Kidney (tissue), 14 donors: ENCODE data around the gene DGKI. TPM values are rescaled to one million over a fixed set of nuclear protein-coding genes. Genes with fewer than 3 reads are reported as not detected.

Experiments used
- DNase-seq, 5 donors: peaks; one replicate each; pipeline ENCODE4 v3.0.0-alpha.2; 2013 to 2020
- FAIRE-seq: peaks from 2 replicates; lab custom pipeline; 2012; peaks lifted over from hg19 to GRCh38; lab: Jason Lieb, UNC
- H3K27ac ChIP-seq, 2 donors: one replicate each; pipeline ENCODE4 v1.7.0; 2013; ENCODE audit warnings: low read depth in 2 of 2, low read length in 2 of 2, inconsistent platforms in 1 of 2
- H3K27me3 ChIP-seq: one replicate; pipeline ENCODE4 v1.7.1; 2013; ENCODE audit warnings: low read length, inconsistent platforms; ENCODE audit not compliant: control insufficient read depth, insufficient read depth
- H3K36me3 ChIP-seq, 3 donors: one replicate each; pipeline versions ENCODE4 v1.7.0 to v1.7.1; 2013; ENCODE audit warnings: low read length in 3 of 3, control low read depth in 1 of 3, inconsistent platforms in 1 of 3; ENCODE audit not compliant: insufficient read depth in 3 of 3, control insufficient read depth in 2 of 3
- H3K4me1 ChIP-seq, 3 donors: one replicate each; pipeline versions ENCODE4 v1.7.0 to v1.7.1; 2013; ENCODE audit warnings: low read length in 3 of 3, inconsistent platforms in 1 of 3, low read depth in 1 of 3; ENCODE audit not compliant: control insufficient read depth in 2 of 3, insufficient read depth in 2 of 3
- H3K4me3 ChIP-seq, 3 donors: one replicate each; pipeline versions ENCODE4 v1.7.0 to v1.8.1; 2013; ENCODE audit warnings: low read length in 3 of 3, control low read depth in 1 of 3, inconsistent platforms in 1 of 3
- H3K9ac ChIP-seq, 3 donors: one replicate each; pipeline versions ENCODE4 v1.7.0 to v1.7.1; 2013; ENCODE audit warnings: low read length in 3 of 3, control low read depth in 1 of 3, inconsistent platforms in 1 of 3
- H3K9me3 ChIP-seq, 3 donors: one replicate each; pipeline versions ENCODE4 v1.7.0 to v1.7.1; 2013; ENCODE audit warnings: low read length in 3 of 3, control low read depth in 1 of 3, inconsistent platforms in 1 of 3; ENCODE audit not compliant: control insufficient read depth in 2 of 3, insufficient read depth in 1 of 3
- CTCF ChIP-seq: IDR thresholded peaks from 3 replicates; pipeline ENCODE4 v1.5.1; 2012; ENCODE audit warnings: mild to moderate bottlenecking, moderate library complexity, borderline replicate concordance; ENCODE audit not compliant: insufficient read depth; ENCODE audit errors: extremely low read depth
- intact Hi-C: fragments of 100-400 bp; cut with DNase I; formaldehyde crosslinking; loops from one replicate; pipeline ENCODE4 v1.11.1; 2022
- polyA plus RNA-seq: library from polyadenylated mRNA; stranded (reverse); fragments of 350-450 nt; fragmentation: Illumina TruSeq; extraction: RNeasy Lipid Tissue Mini Kit (QIAGEN cat#74804); gene quantifications from one replicate; pipeline ENCODE4 v1.2.3, GENCODE V29; 2014; ENCODE audit warnings: low read depth, low replicate concordance; ENCODE audit not compliant: insufficient read depth
- total RNA-seq: library from RNA; stranded (reverse); fragmentation: NEBNext Ultra II Directional; extraction: Animal tissue kit (Norgen Biotek cat#: 25700); gene quantifications from one replicate; pipeline ENCODE4 v1.2.1, GENCODE V29; 2021
- donor health status: control.
- donor health status: control.
- donor health status: control.
- donor health status: control.
- donor health status: control.
- donor health status: DM: yes; HTN: yes; CAD: no.
- donor health status: Normal renal cell carcinoma (clear cell type).

The DGKI gene
- total and polyA plus RNA-seq, 2 donors from 2014 or later, result 1.3 to 2.5 TPM

DNA sequence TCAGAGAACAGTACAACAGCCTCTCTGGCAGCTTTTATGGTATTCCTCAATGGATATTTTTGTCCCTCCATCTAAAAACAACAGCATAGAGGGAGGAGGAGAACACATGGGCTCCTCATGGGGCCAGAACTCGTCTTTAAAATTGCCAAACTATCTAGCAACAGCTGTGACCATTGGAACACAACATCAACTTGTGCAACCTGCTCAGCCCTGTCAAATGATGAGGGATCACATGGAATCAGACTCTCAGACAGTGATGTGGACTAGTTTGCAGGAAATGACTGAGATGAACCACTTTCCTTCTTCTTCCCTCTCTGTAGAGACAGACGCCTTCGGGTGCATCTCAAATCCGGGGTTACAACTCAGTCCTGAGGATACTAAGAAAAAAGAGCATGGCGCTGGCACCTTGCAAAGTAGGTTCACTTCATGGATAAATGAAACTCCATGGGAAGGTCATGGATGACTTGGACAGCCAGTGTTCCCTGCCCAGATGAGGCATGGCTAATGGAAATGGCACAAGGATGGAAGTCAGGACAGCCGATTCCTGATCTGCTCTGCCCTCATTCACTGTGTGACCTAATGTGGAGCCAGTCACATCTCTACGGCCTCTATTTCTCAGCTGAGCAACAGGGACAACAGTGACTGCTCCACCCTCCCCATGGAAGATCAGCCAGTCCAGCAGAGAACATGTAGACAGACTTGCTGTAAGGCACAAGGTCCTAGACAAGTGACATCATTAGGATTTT, 24.6 kb upstream of the DGKI start:
- no peak for TF ChIP-seq CTCF
- FAIRE-seq (no peak), DNase-seq (no peak)
- no peak overlapping the region for H3K9ac ChIP-seq
- intact Hi-C loops, result no loop called here
- no peak overlapping the region for H3K4me3 ChIP-seq
- H3K36me3 ChIP-seq, result no peaks in the 10 kb centered on the region
- no peaks in the 10 kb centered on the region for H3K27me3 ChIP-seq
- no peaks in the 10 kb centered on the region for H3K4me1 ChIP-seq
- H3K27ac ChIP-seq, result no peak overlapping the region
- H3K9me3 ChIP-seq, result no peaks in the 10 kb centered on the region

DNA sequence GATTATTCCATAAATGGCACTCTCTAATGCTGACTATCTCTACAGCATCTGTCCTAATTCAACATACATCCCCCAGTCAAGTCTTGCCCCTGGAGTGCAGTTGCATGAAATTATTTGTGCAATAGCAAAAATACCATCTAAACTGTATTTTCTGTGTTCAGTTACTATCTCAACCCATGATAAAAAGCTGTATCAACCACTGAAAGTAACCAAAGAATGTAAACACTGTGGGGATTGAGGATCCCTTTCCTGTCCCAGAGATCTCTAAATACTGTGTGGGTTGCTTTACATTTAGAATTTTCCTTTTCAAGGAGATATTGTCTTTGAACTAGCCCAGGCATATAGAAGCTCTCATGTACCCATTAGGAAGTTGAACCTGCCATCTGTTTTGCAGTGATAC, 23.9 kb upstream of the DGKI start:
- no peaks in the 10 kb centered on the region for H3K4me1 ChIP-seq
- no peaks in the 10 kb centered on the region for H3K9me3 ChIP-seq
- no peak overlapping the region for H3K9ac ChIP-seq
- intact Hi-C loops, result no loop called here
- FAIRE-seq, result no peak
- no peak for DNase-seq
- H3K27ac ChIP-seq, result no peak overlapping the region
- TF ChIP-seq CTCF, result no peak
- H3K4me3 ChIP-seq, result no peak overlapping the region
- no peaks in the 10 kb centered on the region for H3K36me3 ChIP-seq
- H3K27me3 ChIP-seq, result no peaks in the 10 kb centered on the region

DNA sequence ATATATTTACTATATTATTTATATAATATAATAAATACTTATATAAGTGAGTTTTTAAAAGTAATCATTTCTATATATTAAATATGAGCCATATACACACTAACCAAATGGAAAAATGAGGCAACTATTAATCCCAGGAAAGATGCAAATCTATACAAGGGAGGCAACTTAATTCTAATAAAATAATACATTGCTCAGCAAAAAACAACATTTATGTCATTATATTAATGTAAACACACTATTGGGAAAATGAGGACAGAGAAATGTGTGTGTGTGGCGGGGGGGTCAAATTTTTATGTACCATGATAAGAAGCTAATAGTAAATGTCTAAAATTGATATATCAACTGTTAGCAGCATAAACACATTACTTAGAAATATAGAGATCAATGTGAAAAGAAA, 23.3 kb upstream of the DGKI start:
- Histone ChIP-seq H3K9ac (no peak overlapping the region), H3K4me1 (no peaks in the 10 kb centered on the region), H3K27ac (no peak overlapping the region), H3K4me3 (no peak overlapping the region), H3K27me3 (no peaks in the 10 kb centered on the region), H3K36me3 (peaks cover 0 to 3% (median 0%) of the 10 kb centered on the region in 3 donors), H3K9me3 (no peaks in the 10 kb centered on the region)
- DNase-seq (no peak), FAIRE-seq (no peak)
- no peak for TF ChIP-seq CTCF
- intact Hi-C loops, result no loop called here

GRCh38 chr7:137869260-137869659, 22.5 kb upstream of the DGKI start:
- H3K27ac ChIP-seq, result no peak overlapping the region
- FAIRE-seq (peak; percentile 84), DNase-seq (no peak)
- TF ChIP-seq CTCF, result no peak
- no peaks in the 10 kb centered on the region for H3K4me1 ChIP-seq
- peaks cover 0 to 5% (median 0%) of the 10 kb centered on the region in 3 donors for H3K36me3 ChIP-seq
- H3K9me3 ChIP-seq, result no peaks in the 10 kb centered on the region
- intact Hi-C loops, result no loop called here
- H3K4me3 ChIP-seq, result no peak overlapping the region
- no peak overlapping the region for H3K9ac ChIP-seq
- no peaks in the 10 kb centered on the region for H3K27me3 ChIP-seq
